ENCODE data around the gene CHGA. TPM values are rescaled to one million over a fixed set of nuclear protein-coding genes. Genes with fewer than 3 reads are reported as not detected.

Gene CHGA
- total RNA-seq, 6 experiments from 2014 or later: 0.18 to 0.25 TPM; not detected in 4

DNA sequence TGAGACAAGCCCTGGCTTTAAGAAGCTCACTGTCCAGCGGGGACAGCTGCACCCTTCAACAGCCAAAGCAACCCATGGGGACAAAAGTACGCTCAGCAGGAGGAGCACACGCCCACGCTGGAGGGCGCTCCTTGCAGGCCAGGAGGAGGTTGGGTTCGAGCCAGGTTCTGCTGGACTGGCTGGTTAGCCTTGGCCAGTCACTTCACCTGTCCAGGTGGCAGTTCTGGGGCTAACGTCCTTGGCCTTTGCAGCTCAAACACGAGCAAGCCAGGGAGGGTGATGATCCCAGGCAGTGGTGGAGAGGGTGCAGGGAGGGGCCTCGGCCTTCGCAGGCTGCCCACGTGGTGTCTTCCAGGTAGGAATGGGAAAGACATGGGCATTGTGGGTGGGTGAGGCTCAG lies 13.1 kb downstream of the CHGA start:
- peaks cover 0 to 11% (median 5%) of the 10 kb centered on the region in 4 donors for H3K4me1 ChIP-seq
- no peaks in the 10 kb centered on the region for H3K27me3 ChIP-seq
- no peak for ATAC-seq
- TF ChIP-seq POLR2A (IDR thresholded peaks at IDR 0.05): no peak
- TF ChIP-seq, protein P1, sequence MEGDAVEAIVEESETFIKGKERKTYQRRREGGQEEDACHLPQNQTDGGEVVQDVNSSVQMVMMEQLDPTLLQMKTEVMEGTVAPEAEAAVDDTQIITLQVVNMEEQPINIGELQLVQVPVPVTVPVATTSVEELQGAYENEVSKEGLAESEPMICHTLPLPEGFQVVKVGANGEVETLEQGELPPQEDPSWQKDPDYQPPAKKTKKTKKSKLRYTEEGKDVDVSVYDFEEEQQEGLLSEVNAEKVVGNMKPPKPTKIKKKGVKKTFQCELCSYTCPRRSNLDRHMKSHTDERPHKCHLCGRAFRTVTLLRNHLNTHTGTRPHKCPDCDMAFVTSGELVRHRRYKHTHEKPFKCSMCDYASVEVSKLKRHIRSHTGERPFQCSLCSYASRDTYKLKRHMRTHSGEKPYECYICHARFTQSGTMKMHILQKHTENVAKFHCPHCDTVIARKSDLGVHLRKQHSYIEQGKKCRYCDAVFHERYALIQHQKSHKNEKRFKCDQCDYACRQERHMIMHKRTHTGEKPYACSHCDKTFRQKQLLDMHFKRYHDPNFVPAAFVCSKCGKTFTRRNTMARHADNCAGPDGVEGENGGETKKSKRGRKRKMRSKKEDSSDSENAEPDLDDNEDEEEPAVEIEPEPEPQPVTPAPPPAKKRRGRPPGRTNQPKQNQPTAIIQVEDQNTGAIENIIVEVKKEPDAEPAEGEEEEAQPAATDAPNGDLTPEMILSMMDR (IDR thresholded peaks at IDR 0.05): no peak
- no peak overlapping the region for H3K4me3 ChIP-seq
- 60% methylated on average over 1 of the region's 11 CpGs for WGBS (ENCODE audit: insufficient coverage, low coverage, low lambda C conversion rate, missing lambda C conversion rate)
- peak in 1 of 3 donors; percentile 34 for DNase-seq
- H3K27ac ChIP-seq: no peak overlapping the region
- no peaks in the 10 kb centered on the region for H3K36me3 ChIP-seq
- no peaks in the 10 kb centered on the region for H3K9me3 ChIP-seq
- intact Hi-C loops (cut with DNase I): no loop called here

DNA sequence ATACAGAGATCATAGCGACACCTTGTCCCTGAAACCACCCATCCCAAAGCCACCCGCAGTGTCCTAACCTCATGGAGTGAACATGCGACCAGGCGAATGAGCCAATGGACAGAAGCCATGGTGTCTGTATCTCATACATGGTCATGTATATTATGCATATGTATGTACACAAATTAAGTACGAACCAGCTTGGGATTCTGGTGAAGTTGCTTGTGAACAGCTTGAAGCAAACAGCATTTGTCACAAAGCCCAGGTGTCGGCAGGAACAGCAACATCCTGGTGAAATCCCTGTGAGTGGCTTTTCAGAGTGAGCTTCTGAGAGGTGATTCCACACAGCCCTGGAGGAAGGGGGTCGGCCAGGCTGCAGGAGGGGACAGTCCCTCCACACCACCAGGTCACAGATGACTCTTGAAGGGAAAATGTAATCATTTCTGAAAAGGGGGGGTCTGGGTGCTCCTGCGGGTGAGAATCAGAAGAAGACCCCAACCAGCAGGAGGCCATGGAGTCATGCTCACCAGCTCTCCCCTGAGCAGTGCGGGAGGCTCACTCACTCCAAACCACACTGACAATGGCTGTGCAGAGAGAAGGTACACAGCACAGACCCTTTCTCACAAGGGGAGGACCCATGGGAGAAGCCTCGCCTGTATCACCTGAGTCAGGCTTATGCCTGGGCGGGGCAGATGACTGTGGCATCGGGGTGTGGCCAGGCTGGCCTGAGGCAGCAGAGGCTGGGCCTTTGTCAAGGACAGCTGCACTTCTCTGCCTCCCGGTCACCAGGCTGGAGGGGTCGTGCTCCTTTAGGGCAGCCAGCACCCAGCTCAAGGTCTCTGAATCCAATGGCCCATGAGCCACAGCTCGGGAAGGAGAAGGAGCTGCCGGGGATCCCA lies 14.3 kb downstream of the CHGA start:
- H3K27ac ChIP-seq: no peak overlapping the region
- H3K9me3 ChIP-seq: no peaks in the 10 kb centered on the region
- WGBS (ENCODE audit: insufficient coverage, low coverage, low lambda C conversion rate, missing lambda C conversion rate): 100% methylated on average over 4 of the region's 16 CpGs
- ATAC-seq: no peak
- no peak overlapping the region for H3K4me3 ChIP-seq
- DNase-seq: no peak
- H3K27me3 ChIP-seq: no peaks in the 10 kb centered on the region
- intact Hi-C loops (cut with DNase I): no loop called here
- H3K36me3 ChIP-seq: no peaks in the 10 kb centered on the region
- peaks cover 0 to 11% (median 5%) of the 10 kb centered on the region in 4 donors for H3K4me1 ChIP-seq
- no peak for TF ChIP-seq POLR2A (IDR thresholded peaks at IDR 0.05)
- TF ChIP-seq, protein P1 (IDR thresholded peaks at IDR 0.05): no peak

DNA sequence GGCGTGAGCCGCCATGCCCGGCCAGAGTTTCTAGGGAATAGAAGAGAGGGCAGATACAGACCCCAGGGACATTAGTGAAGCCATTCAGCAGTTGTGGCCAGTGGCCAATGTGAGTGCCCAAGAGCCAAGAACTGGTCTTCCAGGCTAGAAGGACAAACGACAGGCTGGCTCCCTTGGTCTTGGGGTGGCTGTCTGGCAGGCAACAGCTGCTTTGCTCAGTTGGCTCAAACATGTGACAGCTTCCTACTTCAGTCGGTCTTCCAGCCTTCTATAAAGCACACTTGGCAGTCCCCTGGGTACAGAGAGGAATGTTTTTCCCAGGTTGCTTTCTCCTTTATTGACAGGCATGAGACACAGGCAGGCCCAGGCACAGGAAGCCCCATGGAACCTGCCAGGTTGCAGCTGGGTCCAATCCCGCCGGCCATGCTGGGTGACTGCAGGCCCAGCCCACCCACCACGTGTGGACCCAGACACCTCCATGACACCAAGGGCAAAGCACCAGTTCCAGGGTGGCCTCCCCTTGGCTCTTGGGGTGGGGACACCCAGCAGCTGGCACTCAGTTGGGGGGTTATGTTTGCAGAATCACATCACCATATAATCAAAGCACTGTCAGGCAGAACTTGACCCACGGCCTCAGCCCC lies 15.4 kb downstream of the CHGA start:
- TF ChIP-seq, protein P1 (IDR thresholded peaks at IDR 0.05): no peak
- no peak for TF ChIP-seq POLR2A (IDR thresholded peaks at IDR 0.05)
- intact Hi-C loops (cut with DNase I): no loop called here
- Histone ChIP-seq H3K36me3 (no peaks in the 10 kb centered on the region), H3K27me3 (no peaks in the 10 kb centered on the region), H3K4me3 (no peak overlapping the region), H3K4me1 (peaks cover 0 to 11% (median 5%) of the 10 kb centered on the region in 4 donors), H3K27ac (no peak overlapping the region), H3K9me3 (no peaks in the 10 kb centered on the region)
- no peak for ATAC-seq
- WGBS (ENCODE audit: insufficient coverage, low coverage, low lambda C conversion rate, missing lambda C conversion rate): 40% methylated on average over 1 of the region's 9 CpGs
- no peak for DNase-seq

DNA sequence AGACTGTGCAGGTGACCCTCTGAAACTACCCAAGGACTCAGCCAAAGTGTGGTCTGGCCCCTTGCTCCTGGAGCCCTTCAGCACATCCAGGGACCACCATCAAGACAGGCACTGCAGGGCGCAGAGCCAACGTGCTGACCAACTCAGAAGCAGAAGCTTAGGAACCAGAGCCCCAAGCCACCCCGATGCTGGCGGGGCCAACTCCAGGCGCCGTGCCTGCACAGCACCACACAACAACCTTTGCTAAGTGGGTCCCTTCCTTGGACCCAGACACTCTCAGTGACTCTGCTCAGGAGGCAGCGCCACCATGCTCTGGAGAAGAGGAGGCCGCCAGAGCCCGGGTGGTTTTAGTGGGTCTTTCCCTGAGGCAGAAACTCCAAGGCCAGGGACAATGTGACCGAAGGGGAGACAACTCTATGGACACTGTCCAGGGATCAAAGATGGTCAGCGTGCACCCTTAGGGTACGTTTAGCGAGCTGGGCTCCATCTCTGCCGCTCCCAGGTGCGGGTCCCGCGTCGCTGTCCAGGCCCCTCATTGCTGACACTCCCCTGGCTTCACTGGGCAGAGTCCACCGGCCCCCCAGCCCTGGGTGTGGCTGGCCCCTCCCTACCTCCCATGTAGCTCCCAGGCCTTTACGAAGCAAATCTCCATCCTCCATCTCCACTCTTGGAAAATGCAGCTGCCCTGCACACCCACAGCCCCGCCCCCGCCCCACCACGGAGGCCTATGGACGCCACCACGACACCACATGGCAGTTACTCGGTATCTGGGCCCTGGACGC lies 16.1 kb downstream of the CHGA start:
- 81% methylated on average over 6 of the region's 27 CpGs for WGBS (ENCODE audit: insufficient coverage, low coverage, low lambda C conversion rate, missing lambda C conversion rate)
- ATAC-seq (peak in 1 of 4 donors; percentile 7), DNase-seq (no peak)
- Histone ChIP-seq H3K27me3 (no peaks in the 10 kb centered on the region), H3K27ac (no peak overlapping the region), H3K4me3 (no peak overlapping the region), H3K4me1 (peaks cover 0 to 11% (median 5%) of the 10 kb centered on the region in 4 donors), H3K9me3 (no peaks in the 10 kb centered on the region), H3K36me3 (no peaks in the 10 kb centered on the region)
- intact Hi-C loops (cut with DNase I): no loop called here
- no peak for TF ChIP-seq POLR2A (IDR thresholded peaks at IDR 0.05)
- TF ChIP-seq, protein P1 (IDR thresholded peaks at IDR 0.05): no peak

Data from right lobe of liver (tissue), 6 donors.